ENCODE results near the gene EPS15. TPM values are rescaled to one million over a fixed set of nuclear protein-coding genes. Genes with fewer than 3 reads are reported as not detected.
"Not testable (repeated sequence)": the region's sequence is repeated elsewhere in the genome, so short reads cannot be mapped to it uniquely, and the experiment has no call there.

The EPS15 gene
- total RNA-seq, 2 donors from 2014 or later: 123 to 197 TPM

- no peak overlapping the region for H3K4me3 ChIP-seq
- H3K4me1 ChIP-seq (ENCODE audit: control insufficient read depth in 1 of 2, low read depth in 2 of 2): peaks cover 4 to 5% of the 10 kb centered on the region in 2 donors
- H3K9me3 ChIP-seq: no peaks in the 10 kb centered on the region
- TF ChIP-seq, protein P1, sequence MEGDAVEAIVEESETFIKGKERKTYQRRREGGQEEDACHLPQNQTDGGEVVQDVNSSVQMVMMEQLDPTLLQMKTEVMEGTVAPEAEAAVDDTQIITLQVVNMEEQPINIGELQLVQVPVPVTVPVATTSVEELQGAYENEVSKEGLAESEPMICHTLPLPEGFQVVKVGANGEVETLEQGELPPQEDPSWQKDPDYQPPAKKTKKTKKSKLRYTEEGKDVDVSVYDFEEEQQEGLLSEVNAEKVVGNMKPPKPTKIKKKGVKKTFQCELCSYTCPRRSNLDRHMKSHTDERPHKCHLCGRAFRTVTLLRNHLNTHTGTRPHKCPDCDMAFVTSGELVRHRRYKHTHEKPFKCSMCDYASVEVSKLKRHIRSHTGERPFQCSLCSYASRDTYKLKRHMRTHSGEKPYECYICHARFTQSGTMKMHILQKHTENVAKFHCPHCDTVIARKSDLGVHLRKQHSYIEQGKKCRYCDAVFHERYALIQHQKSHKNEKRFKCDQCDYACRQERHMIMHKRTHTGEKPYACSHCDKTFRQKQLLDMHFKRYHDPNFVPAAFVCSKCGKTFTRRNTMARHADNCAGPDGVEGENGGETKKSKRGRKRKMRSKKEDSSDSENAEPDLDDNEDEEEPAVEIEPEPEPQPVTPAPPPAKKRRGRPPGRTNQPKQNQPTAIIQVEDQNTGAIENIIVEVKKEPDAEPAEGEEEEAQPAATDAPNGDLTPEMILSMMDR (IDR thresholded peaks at IDR 0.05): no peak
- H3K27me3 ChIP-seq (replicated peaks; ENCODE audit: insufficient read depth): no peaks in the 10 kb centered on the region
- no peak for ATAC-seq (ENCODE audit: insufficient number of reproducible peaks, low FRiP score, low read depth)
- no peak for DNase-seq (ENCODE audit: low spot score)
- H3K36me3 ChIP-seq: peaks cover 6% of the 10 kb centered on the region
- no peak overlapping the region for H3K27ac ChIP-seq
Observed at GRCh38 chr1:51454554-51454953, 64.5 kb downstream of the EPS15 start.

- ATAC-seq (ENCODE audit: insufficient number of reproducible peaks, low FRiP score, low read depth) (no peak), DNase-seq (ENCODE audit: low spot score) (no peak)
- H3K4me1 ChIP-seq (ENCODE audit: control insufficient read depth in 1 of 2, low read depth in 2 of 2): peaks cover 4 to 5% of the 10 kb centered on the region in 2 donors
- no peaks in the 10 kb centered on the region for H3K27me3 ChIP-seq (replicated peaks; ENCODE audit: insufficient read depth)
- H3K9me3 ChIP-seq: no peaks in the 10 kb centered on the region
- H3K36me3 ChIP-seq: peaks cover 7% of the 10 kb centered on the region
- TF ChIP-seq, protein P1 (IDR thresholded peaks at IDR 0.05): no peak
- H3K27ac ChIP-seq: no peak overlapping the region
- H3K4me3 ChIP-seq: no peak overlapping the region
Observed at GRCh38 chr1:51453010-51453409, 66.1 kb downstream of the EPS15 start.

DNA sequence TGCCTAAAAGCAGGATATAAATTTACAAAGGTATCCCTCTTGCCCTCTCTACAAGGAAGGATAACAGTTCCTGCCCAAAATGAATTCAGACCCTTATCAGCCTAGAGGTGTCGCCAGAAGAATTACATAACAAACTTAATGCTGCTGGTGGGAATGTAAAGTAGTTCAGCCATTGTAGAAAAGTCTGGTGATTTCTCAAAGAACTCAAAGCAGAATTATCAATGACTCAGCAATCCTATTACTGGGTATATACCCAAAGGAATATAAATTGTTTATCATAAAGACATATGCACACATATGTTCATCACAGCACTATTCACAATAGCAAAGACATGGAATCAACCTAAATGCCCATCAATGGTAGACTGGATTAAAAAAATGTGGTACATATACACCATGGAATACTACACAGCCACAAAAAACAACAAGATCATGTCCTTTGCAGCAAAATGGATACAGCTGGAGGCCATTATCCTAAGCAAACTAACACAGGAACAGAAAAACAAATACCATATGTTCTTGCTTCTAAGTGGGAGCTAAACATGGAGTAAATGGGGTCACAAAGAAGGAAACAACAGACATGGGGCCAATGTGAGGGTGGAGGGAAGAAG lies 70.1 kb downstream of the EPS15 start:
- H3K4me1 ChIP-seq (ENCODE audit: control insufficient read depth in 1 of 2, low read depth in 2 of 2); H3K4me3 ChIP-seq; H3K27me3 ChIP-seq (replicated peaks; ENCODE audit: insufficient read depth); H3K27ac ChIP-seq; H3K9me3 ChIP-seq; DNase-seq (ENCODE audit: low spot score); ATAC-seq (ENCODE audit: insufficient number of reproducible peaks, low FRiP score, low read depth): not testable (repeated sequence)
- peaks cover 19% of the 10 kb centered on the region for H3K36me3 ChIP-seq

DNA sequence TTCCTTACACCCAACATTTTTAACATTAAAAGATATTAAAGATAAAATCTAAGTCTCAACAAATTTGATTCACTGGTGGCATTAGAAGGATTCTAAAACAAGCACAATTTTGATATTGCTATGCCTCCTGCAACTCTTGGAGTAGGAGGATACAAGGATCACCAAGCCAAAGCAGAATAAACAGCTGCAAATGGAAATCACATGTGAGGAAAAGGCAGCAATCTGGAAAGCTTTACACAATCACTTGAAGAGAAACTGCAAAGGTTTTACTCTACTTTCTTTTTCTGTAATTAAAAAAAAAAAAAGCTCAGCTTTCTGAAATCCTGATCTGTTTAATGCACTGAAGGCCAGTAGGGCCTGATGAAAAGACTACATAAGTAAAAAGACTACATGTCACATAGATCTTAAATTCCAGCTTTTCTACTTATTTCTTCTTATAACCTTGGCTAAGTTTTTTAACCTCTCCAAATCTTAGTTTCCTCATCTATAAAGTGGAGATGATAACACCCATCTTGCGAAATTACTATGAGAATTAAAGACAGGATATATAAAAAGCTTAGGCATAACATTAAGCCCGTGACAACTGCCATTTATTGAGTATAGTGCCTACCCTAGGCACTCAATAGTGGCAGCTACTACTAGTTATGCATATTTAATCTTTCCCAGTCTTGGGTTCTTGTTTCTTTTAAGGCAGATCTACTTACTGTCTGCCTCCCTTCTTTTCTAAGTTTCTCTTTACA lies 73.5 kb downstream of the EPS15 start:
- no peak overlapping the region for H3K27ac ChIP-seq
- ATAC-seq (ENCODE audit: insufficient number of reproducible peaks, low FRiP score, low read depth) (no peak), DNase-seq (ENCODE audit: low spot score) (no peak)
- H3K4me1 ChIP-seq (ENCODE audit: control insufficient read depth in 1 of 2, low read depth in 2 of 2): peaks cover 0 to 8% of the 10 kb centered on the region in 2 donors
- no peak overlapping the region for H3K4me3 ChIP-seq
- peaks cover 24% of the 10 kb centered on the region for H3K36me3 ChIP-seq
- no peaks in the 10 kb centered on the region for H3K27me3 ChIP-seq (replicated peaks; ENCODE audit: insufficient read depth)
- TF ChIP-seq, protein P1 (IDR thresholded peaks at IDR 0.05): no peak
- H3K9me3 ChIP-seq: no peaks in the 10 kb centered on the region

DNA sequence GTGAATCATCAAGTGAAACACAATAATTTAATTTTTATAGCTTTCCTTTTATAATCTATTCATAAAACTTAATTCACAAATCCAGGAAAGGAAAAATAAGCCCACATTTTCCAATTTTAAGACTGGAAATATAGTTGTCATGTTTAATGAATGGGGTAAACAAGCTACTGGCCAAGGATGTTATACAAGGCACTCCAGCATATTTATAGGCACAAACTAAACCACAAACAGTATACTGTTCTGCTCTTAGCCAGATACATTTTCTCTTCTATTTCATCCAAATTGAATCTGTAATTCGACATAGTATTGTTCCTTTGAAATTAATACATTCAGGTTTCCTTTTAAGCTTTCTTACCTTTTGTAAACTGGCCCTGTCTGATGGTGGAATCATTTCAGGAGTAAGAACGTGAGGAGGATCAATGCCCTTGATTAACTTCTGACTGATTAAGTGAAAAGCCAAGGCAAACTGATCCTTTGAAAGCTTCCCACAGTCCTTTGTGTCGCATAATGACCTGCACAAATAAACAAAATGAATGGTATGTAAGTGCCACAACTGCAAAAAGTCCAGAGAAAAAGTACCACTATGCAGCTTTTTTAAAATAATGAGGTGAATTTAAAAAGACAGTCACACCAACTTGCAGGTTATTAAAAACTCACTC lies 74.4 kb downstream of the EPS15 start:
- DNase-seq (ENCODE audit: low spot score) (no peak), ATAC-seq (ENCODE audit: insufficient number of reproducible peaks, low FRiP score, low read depth) (no peak)
- Histone ChIP-seq H3K4me3 (no peak overlapping the region), H3K36me3 (peaks cover 19% of the 10 kb centered on the region), H3K9me3 (no peaks in the 10 kb centered on the region), H3K27me3 (replicated peaks; ENCODE audit: insufficient read depth) (no peaks in the 10 kb centered on the region), H3K27ac (no peak overlapping the region), H3K4me1 (ENCODE audit: control insufficient read depth in 1 of 2, low read depth in 2 of 2) (peaks cover 0 to 8% of the 10 kb centered on the region in 2 donors)
- TF ChIP-seq, protein P1 (IDR thresholded peaks at IDR 0.05): no peak

All from thoracic aorta (tissue), 2 donors.